Right cardiac atrium (tissue), 5 donors: ENCODE data around the gene NAV1. TPM values are rescaled to one million over a fixed set of nuclear protein-coding genes. Genes with fewer than 3 reads are reported as not detected.
"Not testable (repeated sequence)": the region's sequence is repeated elsewhere in the genome, so short reads cannot be mapped to it uniquely, and the experiment has no call there.

ENCODE experiments used
- ATAC-seq, 2 donors: fragments of 200-7000 bp; cut with Tn5 transposase; one replicate each; pipeline versions ENCODE4 v1.8.0 to v1.9.1; 2020; ENCODE audit warnings: moderate library complexity in 2 of 2, mild to moderate bottlenecking in 1 of 2
- DNase-seq, 3 donors: peaks; one replicate each; pipeline ENCODE4 v3.0.0-alpha.2; 2020
- H3K27ac ChIP-seq: one replicate; pipeline ENCODE4 v1.5.1; 2013; ENCODE audit warnings: mild to moderate bottlenecking, low read length, control low read depth, moderate library complexity
- H3K27me3 ChIP-seq: one replicate; pipeline ENCODE4 v1.6.1; 2013; ENCODE audit not compliant: control insufficient read depth, insufficient read depth
- H3K4me1 ChIP-seq: one replicate; pipeline ENCODE4 v1.6.1; 2013; ENCODE audit warnings: low read length; ENCODE audit not compliant: control insufficient read depth, insufficient read depth
- H3K4me3 ChIP-seq: one replicate; pipeline ENCODE4 v1.5.1; 2013; ENCODE audit warnings: low read length, control low read depth
- H3K9me3 ChIP-seq: one replicate; pipeline ENCODE4 v1.6.1; 2013; ENCODE audit warnings: low read length; ENCODE audit not compliant: control insufficient read depth
- WGBS: extraction: QIAGEN DNeasy Blood & Tissue Kit; methylation state at CpG from one replicate; pipeline ENCODE4 v1.1.7; 2013; 5-methylcytosine and 5-hydroxymethylcytosine counted together
- intact Hi-C, 4 donors: fragments of 100-400 bp; cut with DNase I; formaldehyde crosslinking; loops; one replicate each; pipeline versions ENCODE4 v1.11.0 to v1.14.0; 2022 to 2023
- polyA plus RNA-seq: library from polyadenylated mRNA; stranded (reverse); fragments of 200-250 nt; gene quantifications from one replicate; pipeline ENCODE4 v1.2.3, GENCODE V29; 2013
- total RNA-seq, 4 donors: library from RNA; stranded (reverse); fragmentation: NEBNext Ultra II Directional; extraction: Animal tissue kit (Norgen Biotek cat#: 25700); gene quantifications; one replicate each; pipeline ENCODE4 v1.2.1, GENCODE V29; 2021
- donor health status: healthy with polysubstance abuse.
- donor health status: DM: no; HTN: yes; CAD: no.
- donor health status: DM: no; HTN: no; CAD: no.
- donor health status: DM: no; HTN: yes; CAD: no; lungs with severe emphysema.
- donor health status: DM: yes; HTN: yes; CAD: no.

Gene NAV1
- total and polyA plus RNA-seq, 5 donors = 8.0 to 29.1 (median 16.7) TPM

DNA sequence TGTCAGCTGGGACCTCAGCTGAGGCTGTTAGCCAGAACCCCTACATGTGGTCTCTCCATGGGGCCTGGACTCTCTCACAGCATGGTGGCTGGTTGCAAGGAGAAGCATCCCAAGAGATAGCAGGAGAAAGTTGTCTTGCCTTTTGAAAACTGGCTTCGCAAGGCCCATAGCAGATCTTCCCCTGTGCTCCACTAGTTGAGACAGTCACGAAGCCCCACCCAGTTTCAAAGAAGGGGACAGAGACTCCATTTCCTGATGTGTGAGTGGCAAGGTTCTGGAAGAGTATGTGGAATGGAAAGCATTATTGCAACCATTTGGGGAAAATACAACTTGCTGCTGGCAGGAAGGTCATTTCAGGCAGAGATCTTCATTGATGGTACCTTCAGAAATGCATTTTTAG is 24.5 kb upstream of the NAV1 start:
- H3K27me3 ChIP-seq = no peaks in the 10 kb centered on the region
- H3K27ac ChIP-seq = no peak overlapping the region
- H3K4me1 ChIP-seq = no peaks in the 10 kb centered on the region
- H3K4me3 ChIP-seq = no peak overlapping the region
- DNase-seq = peak in 1 of 3 donors; percentile 10
- WGBS = 95% methylated on average over 2 of the region's 2 CpGs
- intact Hi-C loops = loop anchor here in 3 of 4 donors (5.0 to 10.0 kb wide), 2 partner anchors 67 to 70 kb away; no protein-coding TSS in a partner anchor
- ATAC-seq = no peak
- no peaks in the 10 kb centered on the region for H3K9me3 ChIP-seq

- H3K9me3 ChIP-seq = no peaks in the 10 kb centered on the region
- no peak overlapping the region for H3K4me3 ChIP-seq
- intact Hi-C loops = loop anchor here (5.0 to 10.0 kb wide), 2 partner anchors 33 to 70 kb away; no protein-coding TSS in a partner anchor
- H3K27me3 ChIP-seq = no peaks in the 10 kb centered on the region
- DNase-seq (no peak), ATAC-seq (no peak)
- WGBS = 86% methylated on average over 9 of the region's 9 CpGs
- no peak overlapping the region for H3K27ac ChIP-seq
- no peaks in the 10 kb centered on the region for H3K4me1 ChIP-seq
These were observed 23.7 kb upstream of the NAV1 start for GRCh38 chr1:201515062-201515750.

DNA sequence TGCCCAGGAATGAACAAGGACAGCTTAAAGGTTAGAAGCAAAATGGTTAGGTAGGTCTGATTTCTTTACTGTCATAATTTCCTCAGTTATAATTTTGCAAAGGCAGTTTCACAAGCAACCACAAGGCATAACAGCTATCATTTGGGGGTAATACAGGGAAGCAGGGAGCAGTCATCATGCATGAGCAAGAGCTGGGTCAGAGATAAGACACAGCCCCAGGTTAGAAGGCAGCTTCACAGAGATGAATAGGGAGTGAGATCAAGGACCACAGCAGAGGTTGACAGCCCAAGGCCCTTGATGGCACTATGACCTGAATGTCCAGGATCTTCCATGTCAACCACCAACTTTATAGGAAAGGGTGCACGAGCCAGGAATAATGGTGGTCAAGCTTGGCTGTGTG is 23.0 kb upstream of the NAV1 start:
- no peak for ATAC-seq
- intact Hi-C loops = loop anchor here (5.0 to 10.0 kb wide), 2 partner anchors 34 to 71 kb away; no protein-coding TSS in a partner anchor

GRCh38 chr1:201516511-201517127 is 22.3 kb upstream of the NAV1 start:
- DNase-seq (no peak), ATAC-seq (no peak)
- WGBS = 71% methylated on average over 2 of the region's 2 CpGs
- H3K4me3 ChIP-seq = no peak overlapping the region
- no peak overlapping the region for H3K27ac ChIP-seq
- no peaks in the 10 kb centered on the region for H3K9me3 ChIP-seq
- no peaks in the 10 kb centered on the region for H3K4me1 ChIP-seq
- H3K27me3 ChIP-seq = no peaks in the 10 kb centered on the region
- intact Hi-C loops = loop anchor here (5.0 to 10.0 kb wide), 2 partner anchors 34 to 72 kb away; no protein-coding TSS in a partner anchor

More for the DNA sequence above, 23.0 kb upstream of the NAV1 start:
- 93% methylated on average over 1 of the region's 1 CpG for WGBS
- Histone ChIP-seq H3K4me1 (no peaks in the 10 kb centered on the region), H3K27me3 (no peaks in the 10 kb centered on the region), H3K9me3 (no peaks in the 10 kb centered on the region), H3K4me3 (no peak overlapping the region), H3K27ac (no peak overlapping the region)
- DNase-seq = no peak

GRCh38 chr1:201517631-201518030 is 21.3 kb upstream of the NAV1 start:
- H3K4me3 ChIP-seq = no peak overlapping the region
- ATAC-seq (no peak), DNase-seq (peak in 1 of 3 donors; percentile 32)
- H3K27ac ChIP-seq = no peak overlapping the region
- H3K27me3 ChIP-seq = no peaks in the 10 kb centered on the region
- intact Hi-C loops = loop anchor here (5.0 to 10.0 kb wide), 2 partner anchors 35 to 73 kb away; no protein-coding TSS in a partner anchor
- H3K9me3 ChIP-seq = no peaks in the 10 kb centered on the region
- 80% methylated on average over 7 of the region's 7 CpGs for WGBS
- H3K4me1 ChIP-seq = no peaks in the 10 kb centered on the region

- WGBS = 84% methylated on average over 5 of the region's 5 CpGs
- no peaks in the 10 kb centered on the region for H3K9me3 ChIP-seq
- ATAC-seq (no peak), DNase-seq (peak in 1 of 3 donors; percentile 18)
- intact Hi-C loops = loop anchor here (5.0 to 10.0 kb wide), 2 partner anchors 36 to 73 kb away; no protein-coding TSS in a partner anchor
- no peak overlapping the region for H3K27ac ChIP-seq
- H3K4me1 ChIP-seq = no peaks in the 10 kb centered on the region
- no peak overlapping the region for H3K4me3 ChIP-seq
- H3K27me3 ChIP-seq = no peaks in the 10 kb centered on the region
These were observed 20.9 kb upstream of the NAV1 start for GRCh38 chr1:201518071-201518470.

DNA sequence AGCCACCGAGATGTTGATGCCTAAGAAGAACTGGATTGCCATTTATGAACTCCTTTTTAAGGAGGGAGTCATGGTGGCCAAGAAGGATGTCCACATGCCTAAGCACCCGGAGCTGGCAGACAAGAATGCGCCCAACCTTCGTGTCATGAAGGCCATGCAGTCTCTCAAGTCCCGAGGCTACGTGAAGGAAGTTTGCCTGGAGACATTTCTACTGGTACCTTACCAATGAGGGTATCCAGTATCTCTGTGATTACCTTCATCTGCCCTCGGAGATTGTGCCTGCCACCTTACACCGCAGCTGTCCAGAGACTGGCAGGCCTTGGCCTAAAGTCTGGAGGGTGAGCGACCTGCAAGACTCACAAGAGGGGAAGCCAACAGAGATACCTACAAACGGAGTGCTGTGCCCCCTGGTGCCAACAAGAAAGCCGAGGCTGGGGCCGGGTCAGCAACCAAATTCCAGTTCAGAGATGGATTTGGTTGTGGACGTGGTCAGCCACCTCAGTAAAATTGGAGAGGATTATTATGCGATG is 18.8 kb upstream of the NAV1 start:
- H3K27ac ChIP-seq, H3K27me3 ChIP-seq, H3K4me3 ChIP-seq, H3K9me3 ChIP-seq, H3K4me1 ChIP-seq, ATAC-seq, intact Hi-C loops: not testable (repeated sequence)
- DNase-seq = peak in 1 of 3 donors; percentile 26
- 87% methylated on average over 14 of the region's 14 CpGs for WGBS

GRCh38 chr1:201525193-201525778 is 13.6 kb upstream of the NAV1 start:
- DNase-seq = no peak
- WGBS = 92% methylated on average over 1 of the region's 1 CpG
- Histone ChIP-seq H3K4me1 (no peaks in the 10 kb centered on the region), H3K27ac (no peak overlapping the region), H3K9me3 (no peaks in the 10 kb centered on the region), H3K4me3 (no peak overlapping the region), H3K27me3 (no peaks in the 10 kb centered on the region)
- ATAC-seq = no peak
- intact Hi-C loops = no loop called here

DNA sequence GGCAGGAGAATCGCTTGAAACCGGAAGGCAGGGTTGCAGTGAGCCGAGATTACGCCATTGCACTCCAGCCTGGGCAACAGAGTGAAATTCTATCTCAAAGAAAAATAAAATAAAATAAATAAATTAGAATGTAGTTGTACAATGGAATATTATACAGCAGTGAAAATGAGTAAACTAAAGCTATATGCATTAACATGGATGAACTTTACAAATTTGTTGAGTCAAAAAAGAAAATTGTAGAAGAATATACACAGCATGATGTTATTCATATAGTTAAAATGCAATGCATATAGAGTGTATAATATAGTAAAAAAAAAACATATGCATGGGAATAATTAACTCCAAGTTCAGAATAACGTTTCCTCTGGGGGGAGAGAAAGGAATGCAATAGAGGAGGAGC is 11.0 kb upstream of the NAV1 start:
- ATAC-seq (no peak), DNase-seq (no peak)
- H3K4me1 ChIP-seq = peaks cover 5% of the 10 kb centered on the region
- H3K9me3 ChIP-seq = no peaks in the 10 kb centered on the region
- no peak overlapping the region for H3K4me3 ChIP-seq
- no peaks in the 10 kb centered on the region for H3K27me3 ChIP-seq
- intact Hi-C loops = no loop called here
- no peak overlapping the region for H3K27ac ChIP-seq
- 91% methylated on average over 5 of the region's 5 CpGs for WGBS

DNA sequence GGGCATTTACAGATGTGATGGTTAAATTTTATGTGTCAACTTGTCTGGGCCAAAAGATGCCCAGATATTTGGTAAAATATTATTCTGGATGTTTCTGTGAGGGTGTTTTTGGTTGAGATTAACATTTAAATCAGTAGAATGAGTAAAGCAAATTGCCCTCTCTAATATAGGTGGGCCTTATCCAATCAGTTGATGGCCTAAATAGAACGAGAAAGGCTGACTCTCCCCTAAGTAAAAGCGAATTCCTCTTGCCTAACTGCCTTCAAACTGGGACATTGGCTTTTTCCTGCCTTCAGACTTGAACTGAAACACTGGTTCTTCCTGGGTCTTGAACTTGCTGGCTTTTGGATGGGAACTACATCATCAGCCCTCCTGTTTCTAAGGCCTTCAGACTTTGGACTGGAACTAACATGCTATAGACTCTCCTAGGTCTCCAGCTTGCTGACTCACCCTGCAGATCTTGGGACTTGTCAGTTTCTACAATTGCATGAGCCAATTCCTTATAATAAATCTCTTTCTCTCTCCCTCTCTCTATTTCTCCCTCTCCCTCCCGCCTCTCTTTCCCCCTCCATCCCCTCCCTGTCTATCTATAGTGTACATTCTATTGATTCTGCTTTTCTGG is 10.2 kb upstream of the NAV1 start:
- intact Hi-C loops = no loop called here
- WGBS = 91% methylated on average over 3 of the region's 3 CpGs
- DNase-seq = no peak
- Histone ChIP-seq H3K4me1 (peaks cover 5% of the 10 kb centered on the region), H3K27me3 (no peaks in the 10 kb centered on the region), H3K4me3 (no peak overlapping the region), H3K27ac (no peak overlapping the region), H3K9me3 (no peaks in the 10 kb centered on the region)
- no peak for ATAC-seq
